ENCODE measurements around the gene DAB2IP.
A peak's percentile ranks its signal among the peaks of the same experiment; 100 is the strongest.

Gene DAB2IP

DNA sequence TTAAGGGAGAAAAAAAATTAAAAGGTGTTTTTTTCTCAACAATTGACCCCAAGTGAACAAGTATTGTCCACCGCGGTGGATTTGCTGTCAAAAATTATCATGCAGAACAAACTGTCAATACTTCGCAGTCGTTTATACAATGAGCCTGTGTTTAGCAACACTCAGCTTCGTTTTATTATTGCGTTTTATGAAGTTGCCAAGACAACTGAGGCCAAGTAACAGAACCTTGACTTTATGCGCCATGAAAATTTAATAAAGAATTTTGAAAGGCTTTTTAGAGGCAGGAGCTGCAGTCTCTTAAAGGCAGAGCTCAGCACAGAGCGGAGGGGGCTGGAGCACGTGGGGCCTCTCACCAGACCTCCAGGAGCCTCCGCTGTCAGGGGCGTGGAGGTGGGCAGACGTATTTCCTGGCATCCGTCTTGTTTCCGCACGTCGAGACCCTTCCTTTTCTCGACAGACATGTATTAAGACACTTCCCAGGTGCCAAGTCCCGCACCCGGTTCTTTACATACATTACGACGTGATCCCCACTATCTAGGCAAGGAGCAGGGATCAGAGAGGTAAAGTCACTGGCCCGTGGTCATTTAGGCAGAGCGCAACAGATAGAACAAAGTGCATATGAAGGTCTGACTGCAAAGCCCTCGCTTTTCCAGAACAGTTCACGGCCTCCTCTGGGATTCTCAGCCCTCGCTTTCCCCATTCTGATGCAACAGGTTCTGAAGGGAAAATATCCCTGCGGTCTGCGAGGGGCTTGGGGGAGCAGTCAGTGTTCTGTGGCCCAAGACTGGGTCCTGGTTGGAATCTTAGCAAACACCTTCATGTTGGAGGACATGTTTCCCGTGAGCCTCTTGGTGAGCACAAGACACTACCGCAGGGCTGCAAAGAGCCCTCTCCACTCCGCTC, 164.4 kb downstream of the DAB2IP start:
- H3K4me1 ChIP-seq = peaks cover 29% of the 10 kb centered on the region
- TF ChIP-seq Cebpa-rat (IDR thresholded peaks at IDR 0.05) = no peak
- H3K27ac ChIP-seq = no peak overlapping the region
- H3K9me3 ChIP-seq = no peaks in the 10 kb centered on the region
- no peaks in the 10 kb centered on the region for H4K20me1 ChIP-seq
- H3K4me2 ChIP-seq = no peak overlapping the region
- H3K9ac ChIP-seq = no peak overlapping the region
- H3K36me3 ChIP-seq = no peaks in the 10 kb centered on the region
- no peak overlapping the region for H3K4me3 ChIP-seq
- no peaks in the 10 kb centered on the region for H3K27me3 ChIP-seq

DNA sequence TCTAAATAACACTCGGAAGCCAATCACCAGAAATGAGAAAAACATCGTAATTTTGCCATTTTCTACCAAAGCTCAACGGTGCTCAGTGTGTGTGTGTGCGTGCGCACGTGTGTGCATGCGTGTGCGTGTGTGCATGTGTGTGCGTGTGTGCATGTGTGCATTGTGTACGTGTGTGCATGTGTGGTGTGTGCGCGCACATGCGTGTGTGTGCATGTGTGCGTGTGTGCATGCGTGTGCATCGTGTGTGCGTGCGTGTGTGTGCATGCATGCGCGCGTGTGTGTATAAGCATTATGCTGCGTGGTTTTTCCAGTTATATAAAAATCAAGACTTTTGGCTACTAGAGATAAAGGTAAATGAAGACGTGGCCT, 165.0 kb downstream of the DAB2IP start:
- no peak overlapping the region for H3K27ac ChIP-seq
- no peaks in the 10 kb centered on the region for H3K36me3 ChIP-seq
- H3K4me1 ChIP-seq = peaks cover 35% of the 10 kb centered on the region

DNA sequence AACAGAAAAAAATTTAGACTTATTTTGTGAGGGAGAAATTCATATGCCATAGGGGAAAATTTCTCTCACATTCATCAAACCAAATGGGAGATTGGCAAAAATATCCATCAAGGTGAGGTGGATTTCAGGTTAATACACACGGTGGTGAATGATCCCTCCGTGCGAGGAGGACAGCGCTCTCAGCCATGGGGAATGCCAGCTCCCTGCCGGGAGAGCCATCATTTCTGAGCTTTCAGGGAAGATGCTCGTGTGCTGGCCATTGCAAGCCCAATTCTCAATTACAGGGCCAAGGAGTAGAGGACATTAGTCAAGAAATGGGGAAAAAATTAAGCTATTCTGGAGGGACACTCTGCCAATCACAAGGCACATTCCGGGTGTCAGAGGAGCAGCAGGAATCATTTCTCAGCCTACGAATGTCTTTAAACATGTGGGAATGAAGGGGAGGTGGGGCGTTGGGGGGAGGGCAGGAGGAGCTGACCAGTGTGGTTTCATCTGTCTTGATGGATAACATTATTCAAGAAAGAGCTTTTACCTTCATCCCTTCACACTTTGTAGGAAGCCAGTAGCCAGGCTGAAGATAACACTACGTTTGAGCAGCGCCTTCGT, 165.5 kb downstream of the DAB2IP start:
- Histone ChIP-seq H3K4me1 (peaks cover 40% of the 10 kb centered on the region), H3K27me3 (no peaks in the 10 kb centered on the region), H3K36me3 (no peaks in the 10 kb centered on the region), H3K27ac (no peak overlapping the region), H4K20me1 (no peaks in the 10 kb centered on the region), H3K9ac (no peak overlapping the region), H3K4me3 (no peak overlapping the region), H3K4me2 (no peak overlapping the region), H3K9me3 (no peaks in the 10 kb centered on the region)
- TF ChIP-seq Cebpa-rat (IDR thresholded peaks at IDR 0.05) = no peak

More for the DNA sequence above, 165.0 kb downstream of the DAB2IP start:
- Histone ChIP-seq H3K9me3 (no peaks in the 10 kb centered on the region), H3K4me3 (no peak overlapping the region), H4K20me1 (no peaks in the 10 kb centered on the region), H3K9ac (no peak overlapping the region), H3K27me3 (no peaks in the 10 kb centered on the region), H3K4me2 (no peak overlapping the region)
- no peak for TF ChIP-seq Cebpa-rat (IDR thresholded peaks at IDR 0.05)

DNA sequence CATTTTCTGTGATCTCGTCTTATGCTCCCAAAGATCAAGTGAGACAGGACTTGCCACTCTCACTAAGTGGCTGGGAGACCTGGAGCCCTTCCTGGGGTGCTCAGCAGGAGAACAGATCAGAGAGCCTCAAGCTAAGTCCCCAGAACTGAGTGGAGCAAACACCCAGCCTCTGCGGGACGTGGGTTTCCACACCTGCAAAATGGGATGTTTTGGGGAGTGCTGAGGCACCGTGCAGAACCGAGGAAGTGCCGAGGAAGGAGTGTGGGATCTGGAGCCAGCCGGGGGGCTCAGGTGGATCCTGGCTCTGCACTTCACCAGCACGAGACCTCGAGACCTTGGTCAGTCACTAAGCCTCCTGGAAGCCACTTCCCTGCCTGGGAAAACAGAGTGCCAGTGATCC, 166.0 kb downstream of the DAB2IP start:
- no peak overlapping the region for H3K4me3 ChIP-seq
- H3K4me1 ChIP-seq = peaks cover 46% of the 10 kb centered on the region
- no peak overlapping the region for H3K27ac ChIP-seq
- H3K4me2 ChIP-seq = no peak overlapping the region
- H3K9me3 ChIP-seq = no peaks in the 10 kb centered on the region
- no peaks in the 10 kb centered on the region for H3K36me3 ChIP-seq
- no peak for TF ChIP-seq Cebpa-rat (IDR thresholded peaks at IDR 0.05)
- H3K9ac ChIP-seq = no peak overlapping the region
- H3K27me3 ChIP-seq = no peaks in the 10 kb centered on the region
- no peaks in the 10 kb centered on the region for H4K20me1 ChIP-seq

DNA sequence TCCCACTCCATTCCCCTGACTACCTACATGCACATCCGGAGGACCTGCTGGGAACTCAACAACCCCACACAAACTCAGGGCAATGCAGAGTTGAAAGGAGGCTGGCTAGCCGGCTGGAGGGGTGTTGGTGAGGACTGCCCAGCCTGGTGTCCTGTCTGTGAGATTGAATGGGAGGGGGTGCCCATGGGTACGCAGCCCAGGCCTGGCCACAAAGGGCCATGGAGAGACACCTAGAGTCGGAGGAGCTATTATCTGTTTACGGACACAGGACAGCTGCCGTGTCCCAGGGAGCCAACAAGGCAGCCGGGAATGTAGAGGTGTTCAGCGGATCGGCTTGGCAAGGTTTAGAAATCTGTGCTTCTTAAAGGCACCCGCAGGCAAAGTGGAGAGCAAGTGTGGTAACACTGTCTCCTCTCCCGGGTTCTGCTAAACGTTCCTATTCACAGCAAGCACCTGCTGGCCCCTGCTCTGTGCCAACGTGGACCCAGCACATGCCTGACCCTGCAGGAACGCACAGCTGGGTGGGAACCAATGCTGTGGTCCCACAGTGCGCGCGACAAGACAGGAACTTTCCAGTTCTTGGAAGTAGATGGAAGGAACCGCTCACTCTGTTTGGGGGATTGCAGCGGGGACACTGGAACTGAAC, 166.7 kb downstream of the DAB2IP start:
- TF ChIP-seq Cebpa-rat (IDR thresholded peaks at IDR 0.05) = no peak
- Histone ChIP-seq H3K4me3 (no peak overlapping the region), H3K27ac (no peak overlapping the region), H3K9me3 (no peaks in the 10 kb centered on the region), H3K36me3 (no peaks in the 10 kb centered on the region), H3K4me2 (no peak overlapping the region), H3K27me3 (no peaks in the 10 kb centered on the region), H3K9ac (no peak overlapping the region), H3K4me1 (peaks cover 52% of the 10 kb centered on the region), H4K20me1 (no peaks in the 10 kb centered on the region)

DNA sequence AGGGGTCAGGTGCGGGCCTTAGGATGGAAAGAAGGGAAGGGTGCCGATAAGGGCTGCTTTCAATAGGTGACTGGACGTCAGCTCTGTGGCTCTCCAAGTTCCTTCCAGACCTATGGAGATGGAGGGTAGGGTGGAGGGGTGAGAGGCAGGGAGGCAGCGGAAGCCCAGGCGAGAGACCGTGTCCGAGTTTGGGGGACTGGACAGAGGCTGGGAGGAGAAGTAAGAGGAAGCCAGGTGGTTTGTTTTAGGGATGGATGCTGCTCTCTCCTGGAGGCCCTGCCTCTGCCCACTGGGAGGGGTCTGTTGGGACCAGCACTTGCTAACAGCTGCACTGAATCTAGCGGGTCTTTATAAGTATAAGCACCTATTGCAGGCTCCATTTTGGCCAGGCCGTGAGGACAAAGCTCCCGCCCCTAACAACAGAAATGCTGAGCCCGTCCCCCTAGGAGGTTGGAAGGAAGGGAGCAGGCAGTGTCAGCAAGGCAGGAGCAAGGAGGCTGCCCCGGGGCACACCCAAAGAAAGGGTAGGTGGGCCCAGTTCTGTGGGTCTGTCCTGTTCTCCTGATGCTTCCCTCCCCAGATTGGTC, 167.5 kb downstream of the DAB2IP start:
- no peak for TF ChIP-seq Cebpa-rat (IDR thresholded peaks at IDR 0.05)
- no peaks in the 10 kb centered on the region for H4K20me1 ChIP-seq
- peak overlapping the region; percentile 79 for H3K4me2 ChIP-seq
- peaks cover 52% of the 10 kb centered on the region for H3K4me1 ChIP-seq
- no peak overlapping the region for H3K4me3 ChIP-seq
- peak overlapping the region; percentile 76 for H3K27ac ChIP-seq
- H3K27me3 ChIP-seq = no peaks in the 10 kb centered on the region
- no peaks in the 10 kb centered on the region for H3K9me3 ChIP-seq
- no peaks in the 10 kb centered on the region for H3K36me3 ChIP-seq
- H3K9ac ChIP-seq = peak overlapping the region; percentile 46; the same call in 1 of the 2 replicates

DNA sequence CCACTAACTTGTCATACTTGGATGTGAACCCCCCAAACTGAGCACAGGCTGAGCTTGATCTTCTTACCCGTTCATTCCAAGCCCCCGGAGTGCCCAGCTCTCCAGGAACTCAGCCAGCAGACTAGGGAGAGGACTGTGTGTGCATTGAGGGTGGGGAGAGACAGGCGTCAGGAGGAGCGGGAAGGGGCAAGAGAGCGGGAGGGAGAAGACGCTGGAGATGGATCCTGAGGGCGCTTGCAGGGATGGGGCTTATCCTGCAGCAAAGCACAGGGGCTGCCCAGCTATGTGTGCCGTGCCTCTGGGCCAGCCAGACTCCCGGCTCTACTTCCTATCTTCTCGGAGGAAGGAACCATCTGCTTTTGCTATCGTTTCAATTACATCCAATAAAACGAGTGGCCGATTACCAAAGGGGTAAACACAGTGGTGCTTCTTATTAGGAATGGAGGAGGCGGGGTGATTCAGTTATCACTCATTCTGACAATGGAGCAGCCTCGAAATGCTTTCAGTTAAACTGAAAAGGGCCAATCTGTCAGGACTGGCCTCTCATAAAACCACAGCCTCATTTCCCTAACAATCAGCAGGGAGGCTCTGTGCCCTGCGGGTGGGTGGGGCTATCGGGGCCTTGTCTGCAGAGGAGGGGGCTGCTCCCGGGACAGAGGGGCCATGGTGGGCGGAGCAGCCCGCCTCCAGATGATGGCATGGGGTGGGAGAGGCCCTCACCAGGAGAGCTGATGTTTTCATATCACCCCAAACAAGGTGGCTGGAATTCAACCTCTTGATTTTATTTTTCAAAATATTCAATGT, 168.2 kb downstream of the DAB2IP start:
- H3K27me3 ChIP-seq = no peaks in the 10 kb centered on the region
- no peaks in the 10 kb centered on the region for H4K20me1 ChIP-seq
- H3K4me1 ChIP-seq = peaks cover 55% of the 10 kb centered on the region
- peak overlapping the region; percentile 76 for H3K27ac ChIP-seq
- TF ChIP-seq Cebpa-rat (IDR thresholded peaks at IDR 0.05) = no peak
- peak overlapping the region; percentile 46; the same call in 1 of the 2 replicates for H3K9ac ChIP-seq
- H3K4me2 ChIP-seq = peak overlapping the region; percentile 79
- H3K9me3 ChIP-seq = no peaks in the 10 kb centered on the region
- H3K36me3 ChIP-seq = no peaks in the 10 kb centered on the region
- H3K4me3 ChIP-seq = no peak overlapping the region

DNA sequence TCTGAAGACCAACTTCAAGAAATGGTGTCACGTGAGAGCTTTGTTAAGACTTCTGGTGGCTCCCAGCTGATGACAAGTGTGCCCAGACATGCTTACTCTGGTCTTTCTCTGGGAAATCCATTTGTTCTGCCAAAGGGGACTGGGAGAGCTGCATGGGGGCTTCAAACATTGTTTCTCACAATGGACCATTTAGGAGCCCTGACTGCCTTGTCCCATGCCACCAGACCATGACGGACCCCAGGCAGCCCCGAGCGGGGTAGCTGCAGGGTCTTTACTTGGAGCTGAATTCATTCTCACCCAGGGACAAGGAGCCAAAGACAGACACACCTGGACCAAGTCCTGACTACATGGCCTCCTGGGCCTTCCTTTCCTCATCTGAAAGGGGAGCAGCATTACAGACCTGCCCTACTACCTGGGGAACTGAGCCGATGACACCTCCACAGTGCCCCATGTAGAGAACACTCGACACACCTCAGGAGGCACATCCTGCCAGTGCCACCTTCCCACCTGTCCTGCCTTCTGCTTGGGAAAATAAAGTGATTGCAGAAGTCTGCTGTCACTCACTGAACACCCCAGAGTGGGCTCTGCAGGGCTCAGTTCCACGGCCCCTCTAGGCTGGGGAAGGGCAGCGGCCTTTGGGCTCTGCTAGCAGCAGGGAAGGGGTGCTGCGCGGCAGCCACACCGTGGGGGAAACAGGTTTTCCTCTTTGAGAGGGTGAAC, 169.0 kb downstream of the DAB2IP start:
- no peaks in the 10 kb centered on the region for H4K20me1 ChIP-seq
- no peaks in the 10 kb centered on the region for H3K9me3 ChIP-seq
- no peaks in the 10 kb centered on the region for H3K36me3 ChIP-seq
- peak overlapping the region; percentile 79 for H3K4me2 ChIP-seq
- H3K4me3 ChIP-seq = no peak overlapping the region
- no peak for TF ChIP-seq Cebpa-rat (IDR thresholded peaks at IDR 0.05)
- no peak overlapping the region for H3K9ac ChIP-seq
- H3K4me1 ChIP-seq = peaks cover 57% of the 10 kb centered on the region
- no peaks in the 10 kb centered on the region for H3K27me3 ChIP-seq
- no peak overlapping the region; the same call in 1 of the 2 replicates for H3K27ac ChIP-seq

All from BLaER1 (cell line).